Measurements from ENCODE around the gene PCYT1A.

Gene PCYT1A

DNA sequence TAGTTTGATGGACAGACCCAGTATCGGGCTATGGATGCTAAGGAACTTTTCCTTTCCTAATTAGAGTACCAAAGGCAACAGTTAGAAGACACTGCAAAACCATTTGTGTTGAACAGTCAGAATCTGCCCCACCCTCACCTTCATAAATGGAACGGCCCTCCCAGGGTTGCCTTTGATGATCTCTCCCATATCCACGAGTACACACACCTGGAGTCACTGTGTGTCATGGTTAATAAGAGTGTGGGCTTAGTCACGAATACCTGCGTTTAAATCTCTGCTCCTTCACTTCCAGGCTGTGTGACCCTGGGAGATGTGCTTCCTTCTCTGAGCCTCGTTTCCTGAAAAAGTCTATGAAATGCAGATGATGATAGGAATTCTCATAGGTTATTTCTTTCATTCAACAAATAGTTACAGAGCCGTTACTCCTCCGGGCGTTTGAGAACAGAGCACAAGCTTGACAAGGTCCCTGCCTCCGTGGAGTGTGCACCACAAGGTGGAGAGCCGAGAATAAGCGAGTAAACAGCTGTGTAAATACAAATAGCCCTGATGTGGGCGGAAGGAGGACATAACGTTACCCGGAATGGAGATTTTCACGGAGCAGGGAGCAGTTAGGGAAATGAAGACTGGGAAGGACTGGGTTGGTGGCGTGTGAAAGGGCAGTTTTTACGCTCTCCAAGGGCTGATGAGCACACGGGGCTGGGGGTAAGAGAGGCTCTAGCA, 64.5 kb downstream of the PCYT1A start:
- intact Hi-C loops (cut with DNase I; ENCODE audit: low total_unique reads), result no loop called here
- TF ChIP-seq, protein P1, sequence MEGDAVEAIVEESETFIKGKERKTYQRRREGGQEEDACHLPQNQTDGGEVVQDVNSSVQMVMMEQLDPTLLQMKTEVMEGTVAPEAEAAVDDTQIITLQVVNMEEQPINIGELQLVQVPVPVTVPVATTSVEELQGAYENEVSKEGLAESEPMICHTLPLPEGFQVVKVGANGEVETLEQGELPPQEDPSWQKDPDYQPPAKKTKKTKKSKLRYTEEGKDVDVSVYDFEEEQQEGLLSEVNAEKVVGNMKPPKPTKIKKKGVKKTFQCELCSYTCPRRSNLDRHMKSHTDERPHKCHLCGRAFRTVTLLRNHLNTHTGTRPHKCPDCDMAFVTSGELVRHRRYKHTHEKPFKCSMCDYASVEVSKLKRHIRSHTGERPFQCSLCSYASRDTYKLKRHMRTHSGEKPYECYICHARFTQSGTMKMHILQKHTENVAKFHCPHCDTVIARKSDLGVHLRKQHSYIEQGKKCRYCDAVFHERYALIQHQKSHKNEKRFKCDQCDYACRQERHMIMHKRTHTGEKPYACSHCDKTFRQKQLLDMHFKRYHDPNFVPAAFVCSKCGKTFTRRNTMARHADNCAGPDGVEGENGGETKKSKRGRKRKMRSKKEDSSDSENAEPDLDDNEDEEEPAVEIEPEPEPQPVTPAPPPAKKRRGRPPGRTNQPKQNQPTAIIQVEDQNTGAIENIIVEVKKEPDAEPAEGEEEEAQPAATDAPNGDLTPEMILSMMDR (IDR thresholded peaks at IDR 0.05), result no peak
- no peak overlapping the region for H3K4me3 ChIP-seq
- H3K27ac ChIP-seq, result no peak overlapping the region
- H3K9me3 ChIP-seq, result no peaks in the 10 kb centered on the region
- peaks cover 0 to 19% (median 12%) of the 10 kb centered on the region in 4 donors for H3K4me1 ChIP-seq
- H3K27me3 ChIP-seq, result peaks cover 0 to 4% of the 10 kb centered on the region in 2 donors
- H3K36me3 ChIP-seq, result no peaks in the 10 kb centered on the region
- no peak for DNase-seq

- intact Hi-C loops (cut with DNase I; ENCODE audit: low total_unique reads), result no loop called here
- no peak overlapping the region for H3K27ac ChIP-seq
- peaks cover 0 to 10% of the 10 kb centered on the region in 2 donors for H3K27me3 ChIP-seq
- H3K9me3 ChIP-seq, result no peaks in the 10 kb centered on the region
- no peak overlapping the region for H3K4me3 ChIP-seq
- peaks cover 0 to 15% (median 11%) of the 10 kb centered on the region in 4 donors for H3K4me1 ChIP-seq
- TF ChIP-seq, protein P1 (IDR thresholded peaks at IDR 0.05), result no peak
- peak in 1 of 2 donors; percentile 13 for DNase-seq
- H3K36me3 ChIP-seq, result no peaks in the 10 kb centered on the region
Observed at GRCh38 chr3:196220991-196221390, 66.5 kb downstream of the PCYT1A start.

DNA sequence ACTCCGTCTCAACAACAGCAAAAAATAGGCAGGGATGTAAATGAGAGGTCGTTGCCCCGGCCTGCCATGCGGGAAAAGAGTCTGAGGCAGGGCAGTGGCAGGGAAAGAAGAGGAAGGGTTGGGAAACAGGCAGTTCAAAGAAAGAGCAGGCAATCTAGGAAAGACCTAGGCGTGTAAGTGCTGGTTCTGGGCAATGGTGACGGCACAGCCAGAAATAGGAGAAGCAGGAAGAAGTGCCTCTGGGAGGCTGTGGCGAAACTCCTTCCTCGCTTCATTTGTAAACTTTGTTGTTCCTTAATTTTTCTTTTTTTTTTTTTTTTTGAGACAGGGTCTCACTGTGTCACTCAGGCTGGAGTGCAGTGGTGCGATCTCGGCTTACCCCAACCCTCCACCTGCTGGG, 66.9 kb downstream of the PCYT1A start:
- TF ChIP-seq, protein P1 (IDR thresholded peaks at IDR 0.05), result no peak
- intact Hi-C loops (cut with DNase I; ENCODE audit: low total_unique reads), result no loop called here
- DNase-seq, result peak; percentile 49 to 65
- Histone ChIP-seq H3K27ac (no peak overlapping the region), H3K4me3 (no peak overlapping the region), H3K9me3 (no peaks in the 10 kb centered on the region), H3K27me3 (peaks cover 0 to 14% of the 10 kb centered on the region in 2 donors), H3K4me1 (peaks cover 0 to 15% (median 11%) of the 10 kb centered on the region in 4 donors), H3K36me3 (no peaks in the 10 kb centered on the region)

- intact Hi-C loops (cut with DNase I; ENCODE audit: low total_unique reads), result no loop called here
- H3K27ac ChIP-seq, result no peak overlapping the region
- no peaks in the 10 kb centered on the region for H3K9me3 ChIP-seq
- DNase-seq, result peak in 1 of 2 donors; percentile 66
- peaks cover 0 to 15% (median 11%) of the 10 kb centered on the region in 4 donors for H3K4me1 ChIP-seq
- H3K36me3 ChIP-seq, result no peaks in the 10 kb centered on the region
- TF ChIP-seq, protein P1 (IDR thresholded peaks at IDR 0.05), result no peak
- H3K4me3 ChIP-seq, result no peak overlapping the region
- H3K27me3 ChIP-seq, result peaks cover 0 to 20% of the 10 kb centered on the region in 2 donors
Observed at GRCh38 chr3:196219970-196220311, 67.6 kb downstream of the PCYT1A start.

DNA sequence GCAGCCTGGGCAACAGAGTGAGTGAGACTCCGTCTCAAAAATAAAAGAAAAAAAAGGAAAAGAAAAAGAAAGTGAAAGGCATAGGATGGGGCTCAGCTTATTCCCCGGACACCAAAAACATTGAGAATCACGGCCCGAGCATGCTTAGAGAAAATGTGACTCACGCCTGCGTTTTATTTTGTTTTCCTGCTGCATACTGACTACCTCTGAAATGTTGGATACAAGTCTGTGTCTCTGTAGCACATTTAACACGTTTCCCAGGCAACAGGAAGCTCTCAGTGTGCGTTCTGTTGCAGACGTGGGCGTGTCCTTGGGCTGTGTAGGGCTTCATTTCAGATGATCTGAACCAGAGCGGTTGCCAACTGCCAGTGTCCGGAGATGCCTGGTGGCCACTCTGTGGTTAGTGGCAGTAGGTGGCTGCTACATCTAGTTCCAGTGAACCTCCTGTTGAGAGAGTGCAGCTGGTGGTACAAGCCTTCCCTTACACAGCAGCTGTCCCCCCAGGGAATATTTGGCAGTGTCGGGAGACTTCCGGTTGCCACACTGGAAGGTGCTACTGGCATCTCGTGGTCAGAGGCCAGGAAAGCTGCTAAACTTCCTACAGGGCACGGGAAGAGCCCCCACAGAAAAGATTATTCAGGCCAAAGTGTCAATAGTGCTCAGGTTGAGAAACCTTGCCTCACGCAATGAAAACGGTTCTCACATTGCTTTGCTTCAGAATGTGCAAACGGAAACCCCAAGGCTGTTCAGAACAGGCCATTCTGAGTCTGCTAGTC, 68.1 kb downstream of the PCYT1A start:
- DNase-seq, result peak; percentile 63 to 75
- TF ChIP-seq, protein P1 (IDR thresholded peaks at IDR 0.05), result no peak
- H3K4me1 ChIP-seq, result peaks cover 0 to 15% (median 11%) of the 10 kb centered on the region in 4 donors
- H3K36me3 ChIP-seq, result no peaks in the 10 kb centered on the region
- intact Hi-C loops (cut with DNase I; ENCODE audit: low total_unique reads), result no loop called here
- no peak overlapping the region for H3K27ac ChIP-seq
- no peaks in the 10 kb centered on the region for H3K9me3 ChIP-seq
- peak overlapping the region; percentile 27 to 33 for H3K4me3 ChIP-seq
- peaks cover 0 to 25% of the 10 kb centered on the region in 2 donors for H3K27me3 ChIP-seq
